ENCODE measurements around the gene NIN. TPM values are rescaled to one million over a fixed set of nuclear protein-coding genes. Genes with fewer than 3 reads are reported as not detected.

The NIN gene
- total RNA-seq, 2 donors from 2014 or later: 31.0 to 37.4 TPM

DNA sequence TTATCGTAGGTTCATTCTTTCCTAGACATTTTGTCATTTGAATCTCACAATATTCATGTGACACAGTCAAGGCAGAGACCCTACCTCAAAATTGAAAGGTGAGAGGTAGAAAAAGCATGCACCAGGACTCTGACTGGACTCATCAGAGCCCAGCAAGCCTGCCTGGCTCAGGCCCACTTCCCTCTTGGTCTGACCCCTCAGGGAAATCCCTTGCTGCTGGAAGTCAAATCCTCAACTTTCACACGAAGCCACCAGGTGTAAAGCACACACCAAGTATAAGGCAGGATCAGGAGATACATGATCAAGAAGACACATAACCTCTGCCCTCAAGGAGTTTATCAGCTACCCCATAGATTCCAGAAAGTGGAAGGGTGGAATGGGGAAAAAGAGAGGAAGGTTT, 18.8 kb downstream of the NIN start:
- Histone ChIP-seq H3K4me3 (no peak overlapping the region), H3K9me3 (no peaks in the 10 kb centered on the region), H3K27me3 (replicated peaks; ENCODE audit: insufficient read depth) (no peaks in the 10 kb centered on the region), H3K4me1 (ENCODE audit: control insufficient read depth in 1 of 2, low read depth in 2 of 2) (peaks cover 0 to 9% of the 10 kb centered on the region in 2 donors), H3K27ac (no peak overlapping the region), H3K36me3 (no peaks in the 10 kb centered on the region)
- DNase-seq (ENCODE audit: low spot score): no peak
- TF ChIP-seq, protein P1, sequence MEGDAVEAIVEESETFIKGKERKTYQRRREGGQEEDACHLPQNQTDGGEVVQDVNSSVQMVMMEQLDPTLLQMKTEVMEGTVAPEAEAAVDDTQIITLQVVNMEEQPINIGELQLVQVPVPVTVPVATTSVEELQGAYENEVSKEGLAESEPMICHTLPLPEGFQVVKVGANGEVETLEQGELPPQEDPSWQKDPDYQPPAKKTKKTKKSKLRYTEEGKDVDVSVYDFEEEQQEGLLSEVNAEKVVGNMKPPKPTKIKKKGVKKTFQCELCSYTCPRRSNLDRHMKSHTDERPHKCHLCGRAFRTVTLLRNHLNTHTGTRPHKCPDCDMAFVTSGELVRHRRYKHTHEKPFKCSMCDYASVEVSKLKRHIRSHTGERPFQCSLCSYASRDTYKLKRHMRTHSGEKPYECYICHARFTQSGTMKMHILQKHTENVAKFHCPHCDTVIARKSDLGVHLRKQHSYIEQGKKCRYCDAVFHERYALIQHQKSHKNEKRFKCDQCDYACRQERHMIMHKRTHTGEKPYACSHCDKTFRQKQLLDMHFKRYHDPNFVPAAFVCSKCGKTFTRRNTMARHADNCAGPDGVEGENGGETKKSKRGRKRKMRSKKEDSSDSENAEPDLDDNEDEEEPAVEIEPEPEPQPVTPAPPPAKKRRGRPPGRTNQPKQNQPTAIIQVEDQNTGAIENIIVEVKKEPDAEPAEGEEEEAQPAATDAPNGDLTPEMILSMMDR (IDR thresholded peaks at IDR 0.05): no peak
- ATAC-seq (ENCODE audit: insufficient number of reproducible peaks, low FRiP score, low read depth): no peak

DNA sequence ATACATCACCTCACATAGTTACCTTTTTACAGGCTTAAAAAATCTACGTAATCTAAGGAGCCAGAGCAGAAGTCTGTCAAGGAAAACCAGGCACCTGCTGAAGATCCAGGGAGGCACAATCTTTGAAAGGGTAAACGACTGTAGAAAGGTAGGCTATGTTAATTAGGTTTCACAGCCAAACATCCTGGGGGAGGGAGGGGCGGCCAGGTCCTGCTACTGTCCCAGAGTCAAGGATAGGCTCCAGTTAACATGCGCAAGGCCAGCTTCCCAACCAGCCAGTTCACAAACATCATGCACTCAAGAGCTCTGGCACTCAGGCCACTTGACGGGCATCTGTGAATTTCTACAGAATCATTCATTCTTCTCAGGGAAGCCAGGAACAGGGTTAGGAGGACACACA, 22.9 kb downstream of the NIN start:
- DNase-seq (ENCODE audit: low spot score) (no peak), ATAC-seq (ENCODE audit: insufficient number of reproducible peaks, low FRiP score, low read depth) (no peak)
- Histone ChIP-seq H3K27ac (no peak overlapping the region), H3K4me3 (no peak overlapping the region), H3K27me3 (replicated peaks; ENCODE audit: insufficient read depth) (no peaks in the 10 kb centered on the region), H3K36me3 (no peaks in the 10 kb centered on the region), H3K4me1 (ENCODE audit: control insufficient read depth in 1 of 2, low read depth in 2 of 2) (peaks cover 12 to 17% of the 10 kb centered on the region in 2 donors), H3K9me3 (no peaks in the 10 kb centered on the region)
- TF ChIP-seq, protein P1 (IDR thresholded peaks at IDR 0.05): no peak

DNA sequence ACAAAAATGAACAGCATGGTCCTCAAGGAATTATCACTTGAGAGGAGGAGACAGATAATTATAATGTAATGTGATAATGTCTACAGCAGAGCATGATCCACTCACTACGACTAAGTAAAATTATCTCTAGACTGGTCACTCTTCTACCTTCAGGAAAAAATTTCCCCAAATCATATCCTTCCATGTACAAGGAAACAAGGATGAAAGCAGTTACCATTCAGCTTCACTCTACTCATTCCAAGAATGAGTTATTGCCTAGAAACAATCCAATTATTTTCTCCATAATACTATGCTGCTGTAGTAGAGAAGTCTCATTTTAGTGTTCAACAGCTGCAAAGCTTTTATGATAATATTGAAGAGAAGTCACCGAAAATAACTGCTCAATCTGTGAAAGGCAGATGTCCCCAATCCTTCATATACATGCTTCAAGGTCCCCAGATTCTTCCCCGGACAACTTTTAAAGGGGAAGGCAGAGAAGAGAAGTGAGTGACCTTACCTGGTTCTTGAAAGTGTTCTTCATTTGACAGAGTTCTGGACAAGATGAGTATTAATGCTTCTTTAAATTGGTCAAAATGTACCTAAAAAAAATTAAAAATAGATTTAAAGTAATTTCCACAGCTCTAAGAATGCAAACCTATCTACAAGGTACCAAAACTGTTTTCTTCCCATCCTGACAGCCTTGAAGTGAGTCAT, 24.6 kb downstream of the NIN start:
- Histone ChIP-seq H3K4me1 (ENCODE audit: control insufficient read depth in 1 of 2, low read depth in 2 of 2) (peaks cover 12 to 17% of the 10 kb centered on the region in 2 donors), H3K9me3 (no peaks in the 10 kb centered on the region), H3K27ac (no peak overlapping the region), H3K27me3 (replicated peaks; ENCODE audit: insufficient read depth) (no peaks in the 10 kb centered on the region), H3K4me3 (no peak overlapping the region), H3K36me3 (no peaks in the 10 kb centered on the region)
- no peak for DNase-seq (ENCODE audit: low spot score)
- ATAC-seq (ENCODE audit: insufficient number of reproducible peaks, low FRiP score, low read depth): no peak
- TF ChIP-seq, protein P1 (IDR thresholded peaks at IDR 0.05): no peak

DNA sequence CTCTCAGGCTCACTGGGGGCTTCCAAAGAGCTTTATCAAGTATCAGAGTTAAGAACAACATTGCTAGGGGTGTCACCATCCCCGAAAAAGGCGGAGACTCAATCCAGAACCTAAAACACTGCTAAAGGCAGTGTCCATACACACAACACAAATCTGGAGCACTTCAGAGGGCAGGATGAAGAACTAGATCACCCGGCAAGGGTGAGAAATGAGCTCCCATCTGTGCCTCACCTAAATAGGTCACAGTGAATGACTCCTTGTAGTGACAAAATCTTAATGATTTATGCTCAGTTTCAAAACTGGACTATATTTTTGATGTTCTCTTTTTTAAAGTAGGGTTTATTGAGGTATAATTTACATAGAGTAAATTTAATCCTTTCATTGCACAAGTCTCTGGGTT, 25.6 kb downstream of the NIN start:
- no peak for ATAC-seq (ENCODE audit: insufficient number of reproducible peaks, low FRiP score, low read depth)
- Histone ChIP-seq H3K36me3 (no peaks in the 10 kb centered on the region), H3K27ac (peak overlapping the region in 1 of 2 donors; percentile 74), H3K4me1 (ENCODE audit: control insufficient read depth in 1 of 2, low read depth in 2 of 2) (peaks cover 12 to 17% of the 10 kb centered on the region in 2 donors), H3K4me3 (no peak overlapping the region), H3K27me3 (replicated peaks; ENCODE audit: insufficient read depth) (no peaks in the 10 kb centered on the region), H3K9me3 (no peaks in the 10 kb centered on the region)
- TF ChIP-seq, protein P1 (IDR thresholded peaks at IDR 0.05): no peak
- no peak for DNase-seq (ENCODE audit: low spot score)

DNA sequence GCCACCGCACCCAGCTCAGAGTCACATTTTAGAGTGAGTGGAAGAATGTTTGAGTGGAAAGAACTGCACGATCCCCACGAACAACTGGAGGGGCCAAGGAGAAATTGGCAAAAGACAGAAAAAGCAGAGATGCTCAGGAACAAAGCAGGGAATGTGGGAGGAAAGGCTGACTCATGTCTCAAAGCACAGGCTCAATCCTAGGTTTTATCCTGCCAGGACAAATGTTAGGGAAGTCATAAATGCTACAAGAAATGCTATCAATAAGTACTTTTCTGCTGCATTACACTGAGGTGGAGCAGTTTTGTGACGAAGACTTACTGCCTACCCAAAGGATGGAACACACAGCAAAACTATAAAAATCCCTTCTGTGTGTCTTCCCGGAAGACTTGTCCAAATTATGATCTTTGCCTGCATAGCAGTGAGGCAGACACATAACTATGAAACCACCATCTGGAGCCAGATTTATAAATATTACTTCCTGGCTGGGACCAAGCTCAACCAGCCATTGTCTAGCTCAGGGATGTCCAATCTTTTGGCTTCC, 26.7 kb downstream of the NIN start:
- no peaks in the 10 kb centered on the region for H3K36me3 ChIP-seq
- no peaks in the 10 kb centered on the region for H3K27me3 ChIP-seq (replicated peaks; ENCODE audit: insufficient read depth)
- TF ChIP-seq, protein P1 (IDR thresholded peaks at IDR 0.05): no peak

More for the DNA sequence above, 26.7 kb downstream of the NIN start:
- DNase-seq (ENCODE audit: low spot score) (no peak), ATAC-seq (ENCODE audit: insufficient number of reproducible peaks, low FRiP score, low read depth) (peak; percentile 37)
- Histone ChIP-seq H3K4me1 (ENCODE audit: control insufficient read depth in 1 of 2, low read depth in 2 of 2) (peaks cover 12 to 17% of the 10 kb centered on the region in 2 donors), H3K9me3 (no peaks in the 10 kb centered on the region), H3K27ac (peak overlapping the region; percentile 72 to 74), H3K4me3 (peak overlapping the region; percentile 7)
